Stimulated activated CD4-positive, alpha-beta T cell treated with anti-CD3 and anti-CD28 coated beads, Interleukin-1b, Interleukin-23, amount 100 ng/mL, for 4 hours (primary cell): ENCODE results near the gene CELA2B.
"Not testable (repeated sequence)": the region's sequence is repeated elsewhere in the genome, so short reads cannot be mapped to it uniquely, and the experiment has no call there.

ENCODE experiments used
- DNase-seq, 2 donors: peaks; one replicate each; pipeline ENCODE4 v3.0.0-alpha.2; 2020; ENCODE audit warnings: low read depth in 2 of 2

Gene CELA2B

DNA sequence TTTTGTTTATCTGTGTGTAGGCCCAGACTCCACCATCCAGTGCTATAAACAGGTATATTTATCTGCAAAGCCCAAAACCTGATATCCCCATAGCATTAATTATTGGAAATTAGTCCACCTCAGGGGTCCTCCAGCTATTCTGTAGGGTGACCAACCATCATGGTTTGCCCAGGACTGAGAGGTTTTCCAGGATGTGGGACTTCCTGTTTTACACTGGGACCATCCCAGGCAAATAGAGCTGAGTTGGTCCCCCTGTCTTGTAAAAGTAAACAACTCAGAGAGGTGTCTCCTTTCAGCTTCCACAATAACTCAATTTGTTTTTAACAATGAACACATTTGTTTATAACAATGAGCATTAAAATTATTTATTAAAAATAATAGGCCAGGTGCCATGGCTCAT lies 7.8 kb upstream of the CELA2B start:
- DNase-seq: no peak

GRCh38 chr1:15469361-15469760 lies 6.5 kb upstream of the CELA2B start:
- DNase-seq: no peak

DNA sequence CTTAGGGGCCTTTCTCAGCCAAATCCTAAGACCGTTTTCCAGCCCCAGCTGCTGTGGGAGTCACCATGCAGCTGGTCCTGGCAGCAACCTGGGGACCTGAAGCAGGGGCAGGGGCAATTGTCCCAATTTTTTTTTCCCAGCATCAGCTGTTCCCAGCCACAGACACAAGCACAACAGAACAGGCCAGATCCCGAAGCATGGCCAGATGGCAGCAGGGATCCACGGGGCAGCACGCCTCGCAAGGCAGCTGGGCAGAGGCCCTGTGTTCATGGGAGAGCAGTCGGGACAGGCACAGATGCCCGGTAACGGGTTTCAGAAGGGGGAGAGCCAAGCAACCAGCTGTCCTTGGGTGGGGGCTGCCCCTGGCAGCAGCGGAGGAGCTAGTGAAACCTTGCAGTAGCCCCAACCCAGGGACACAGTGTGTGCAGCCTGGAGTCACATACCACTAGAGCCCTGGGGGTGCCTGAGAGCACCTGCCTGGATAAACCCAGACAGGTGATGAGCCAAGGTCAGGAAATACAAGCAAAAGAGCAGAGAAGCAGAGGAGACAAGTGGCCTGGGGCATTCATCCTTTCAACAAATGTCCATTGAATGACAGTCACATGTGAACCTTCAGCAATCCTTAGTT lies 6.0 kb upstream of the CELA2B start:
- DNase-seq: not testable (repeated sequence)

- not testable (repeated sequence) for DNase-seq
Measured at GRCh38 chr1:15471067-15471466, 4.8 kb upstream of the CELA2B start.

GRCh38 chr1:15471723-15472122 lies 4.2 kb upstream of the CELA2B start:
- not testable (repeated sequence) for DNase-seq

DNA sequence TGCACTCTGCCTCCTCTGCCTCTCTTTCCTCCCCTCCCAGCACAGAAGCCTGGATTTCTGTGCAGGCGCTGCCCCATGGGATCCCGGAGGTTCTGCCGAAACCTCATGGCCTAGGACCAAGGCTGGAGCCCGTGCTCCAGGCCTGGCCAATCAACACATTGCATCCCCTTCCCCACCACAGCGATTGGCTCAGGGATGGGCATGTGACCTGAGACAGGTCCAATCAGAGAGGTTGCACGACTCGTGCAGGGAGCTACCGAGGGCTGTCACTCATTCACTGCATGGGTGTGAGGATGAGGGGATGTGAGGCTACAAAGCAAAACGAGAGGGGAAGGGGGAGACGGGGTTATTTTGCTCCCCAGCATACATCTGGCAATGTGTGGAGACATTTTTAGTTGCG lies 3.3 kb upstream of the CELA2B start:
- no peak for DNase-seq

DNA sequence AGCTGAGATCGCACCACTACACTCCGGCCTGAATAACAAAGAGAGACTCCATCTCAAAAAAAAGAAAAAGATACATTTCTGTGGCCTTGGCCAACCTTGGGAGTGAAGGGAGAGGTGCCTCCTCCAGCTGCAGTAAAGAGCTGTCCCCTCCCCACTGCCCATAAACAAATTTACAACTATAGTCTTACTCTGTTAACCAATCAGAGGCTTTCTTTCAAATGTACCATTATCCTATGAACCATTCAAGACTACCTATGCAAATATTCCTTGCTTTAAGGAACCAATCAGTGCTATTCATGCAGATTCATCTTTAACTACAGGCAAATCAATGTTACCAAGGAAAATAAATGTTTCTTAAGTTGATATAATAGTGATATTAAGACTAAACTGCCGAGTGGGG lies 1.0 kb downstream of the CELA2B start:
- no peak for DNase-seq

GRCh38 chr1:15477646-15478212 lies 1.8 kb downstream of the CELA2B start:
- DNase-seq: no peak

- no peak for DNase-seq
Measured at GRCh38 chr1:15479654-15480347, 3.9 kb downstream of the CELA2B start.

DNA sequence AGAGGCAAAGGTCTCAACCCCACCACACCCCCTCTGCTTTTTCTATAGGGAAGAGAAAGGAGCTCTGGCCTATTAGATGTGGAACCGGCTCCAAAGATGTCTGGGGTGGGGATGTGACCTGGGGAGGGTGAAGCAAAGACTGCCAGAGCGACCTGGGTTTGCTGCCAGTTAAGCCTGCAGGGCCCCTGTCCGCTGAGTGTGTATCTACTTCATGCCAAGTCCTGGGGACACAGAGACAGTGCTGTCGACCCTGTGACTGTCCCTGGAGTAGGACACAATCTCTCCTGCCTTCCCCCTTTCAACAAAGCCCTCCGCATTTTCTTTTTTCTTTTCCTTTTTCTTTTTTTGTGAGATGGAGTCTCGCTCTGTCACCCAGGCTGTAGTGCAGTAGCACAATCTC lies 6.6 kb downstream of the CELA2B start:
- not testable (repeated sequence) for DNase-seq

DNA sequence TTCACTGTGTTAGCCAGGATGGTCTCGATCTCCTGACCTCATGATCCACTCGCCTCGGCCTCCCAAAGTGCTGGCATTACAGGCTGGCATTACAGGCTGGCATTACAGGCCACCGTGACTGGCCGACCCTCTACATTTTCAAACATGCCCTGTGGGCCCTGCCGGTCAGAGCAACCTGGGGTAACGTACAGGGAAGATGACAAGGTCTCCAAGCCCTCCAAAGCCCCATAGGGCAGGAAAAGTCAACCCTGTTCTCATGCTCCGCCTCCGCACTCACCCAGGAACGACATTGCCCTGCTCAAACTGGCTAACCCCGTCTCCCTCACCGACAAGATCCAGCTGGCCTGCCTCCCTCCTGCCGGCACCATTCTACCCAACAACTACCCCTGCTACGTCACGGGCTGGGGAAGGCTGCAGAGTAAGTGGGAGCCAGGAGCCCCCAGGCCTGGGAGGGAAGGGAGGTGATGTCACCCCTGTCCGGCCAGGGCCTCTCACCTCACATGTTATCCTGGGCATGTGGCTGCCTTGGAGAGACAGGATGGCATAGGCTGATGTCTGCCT lies 7.2 kb downstream of the CELA2B start:
- not testable (repeated sequence) for DNase-seq

GRCh38 chr1:15483971-15484370 lies 8.1 kb downstream of the CELA2B start:
- DNase-seq: no peak

DNA sequence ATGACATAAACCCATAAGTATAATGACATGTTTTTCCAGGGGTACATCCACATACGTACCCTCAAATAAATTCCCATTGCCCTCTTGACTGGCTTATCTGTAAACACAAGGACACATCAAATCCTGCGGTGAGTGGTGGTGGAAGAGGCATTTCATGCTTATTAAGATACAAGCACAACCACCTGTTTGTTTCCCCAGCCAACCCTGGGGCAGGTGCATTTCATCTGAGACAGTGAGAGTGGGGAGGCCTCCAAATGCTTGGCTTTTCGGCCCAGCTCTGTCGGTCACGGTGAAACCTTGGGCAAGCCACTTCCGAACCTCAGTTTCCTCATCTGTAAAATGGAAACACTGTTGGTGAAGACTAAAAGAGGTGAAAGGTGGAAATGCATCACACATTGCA lies 8.5 kb downstream of the CELA2B start:
- not testable (repeated sequence) for DNase-seq

DNA sequence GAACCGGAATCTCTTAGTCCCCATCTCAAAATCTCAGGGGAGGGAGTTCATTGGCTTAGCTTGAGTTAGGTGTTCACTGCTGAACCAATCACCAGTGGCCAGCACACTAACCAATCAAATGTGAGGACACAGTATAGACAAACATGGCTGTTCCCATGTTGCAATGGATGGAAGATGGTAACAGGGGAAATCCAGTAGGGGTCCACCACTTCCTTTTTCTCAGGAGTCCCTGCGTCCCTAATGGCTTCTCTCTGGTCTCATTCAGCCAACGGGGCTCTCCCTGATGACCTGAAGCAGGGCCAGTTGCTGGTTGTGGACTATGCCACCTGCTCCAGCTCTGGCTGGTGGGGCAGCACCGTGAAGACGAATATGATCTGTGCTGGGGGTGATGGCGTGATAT lies 9.7 kb downstream of the CELA2B start:
- DNase-seq: no peak

GRCh38 chr1:15486844-15487610 lies 11.1 kb downstream of the CELA2B start:
- not testable (repeated sequence) for DNase-seq

DNA sequence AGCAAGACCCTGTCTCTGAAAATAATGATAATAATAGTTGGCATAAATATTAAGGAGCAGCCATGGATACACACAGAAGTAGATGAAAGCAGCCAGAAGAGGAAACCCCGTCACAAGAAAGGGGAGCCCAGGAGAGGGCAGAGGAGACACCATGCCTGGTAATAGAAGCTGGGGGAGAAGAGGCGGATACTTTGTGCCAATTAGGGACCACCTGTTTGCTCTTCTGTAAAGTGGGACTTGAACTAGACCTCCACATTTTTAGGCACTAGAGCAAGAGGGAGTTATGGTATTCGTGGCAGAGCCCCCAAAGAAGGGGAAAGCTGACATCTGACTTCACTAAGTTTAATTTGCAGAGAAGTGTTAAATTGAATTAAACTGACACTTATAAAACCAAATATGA lies 12.5 kb downstream of the CELA2B start:
- no peak for DNase-seq

DNA sequence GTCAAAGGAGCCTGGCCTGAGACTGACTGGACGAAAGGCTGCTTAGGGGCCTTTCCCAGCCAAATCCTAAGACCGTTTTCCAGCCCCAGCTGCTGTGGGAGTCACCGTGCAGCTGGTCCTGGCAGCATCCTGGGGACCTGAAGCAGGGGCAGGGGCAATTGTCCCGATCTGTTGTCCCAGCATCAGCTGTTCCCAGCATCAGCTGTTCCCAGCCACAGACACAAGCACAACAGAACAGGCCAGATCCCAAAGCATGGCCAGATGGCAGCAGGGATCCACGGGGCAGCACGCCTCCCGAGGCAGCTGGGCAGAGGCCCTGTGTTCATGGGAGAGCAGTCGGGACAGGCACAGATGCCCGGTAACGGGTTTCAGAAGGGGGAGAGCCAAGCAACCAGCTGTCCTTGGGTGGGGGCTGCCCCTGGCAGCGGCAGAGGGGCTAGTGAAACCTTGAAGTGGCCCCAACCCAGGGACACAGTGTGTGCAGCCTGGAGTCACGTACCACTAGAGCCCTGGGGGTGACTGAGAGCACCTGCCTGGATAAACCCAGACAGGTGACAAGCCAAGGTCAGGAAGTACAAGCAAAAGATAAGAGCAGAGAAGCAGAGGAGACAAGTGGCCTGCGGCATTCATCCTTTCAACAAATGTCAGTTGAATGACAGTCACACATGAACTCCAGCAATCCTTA lies 13.3 kb downstream of the CELA2B start:
- no peak for DNase-seq

GRCh38 chr1:15491010-15491409 lies 15.1 kb downstream of the CELA2B start:
- not testable (repeated sequence) for DNase-seq

- no peak for DNase-seq
Measured at GRCh38 chr1:15492596-15492995, 16.7 kb downstream of the CELA2B start.

- no peak for DNase-seq
Measured at GRCh38 chr1:15493869-15494390, 18.0 kb downstream of the CELA2B start.
